Skeletal muscle tissue (tissue), 4 donors: ENCODE measurements around the gene PKD1L1. TPM values are rescaled to one million over a fixed set of nuclear protein-coding genes. Genes with fewer than 3 reads are reported as not detected.
"Not testable (repeated sequence)": the region's sequence is repeated elsewhere in the genome, so short reads cannot be mapped to it uniquely, and the experiment has no call there.

ENCODE experiments used
- H3K27ac ChIP-seq: one replicate; pipeline ENCODE4 v1.7.0; 2013; ENCODE audit warnings: mild to moderate bottlenecking, low read depth, low read length, inconsistent platforms
- H3K27me3 ChIP-seq, 3 donors: one replicate each; pipeline ENCODE4 v1.7.0; 2013; ENCODE audit warnings: low read length in 3 of 3; ENCODE audit not compliant: control insufficient read depth in 3 of 3, insufficient read depth in 3 of 3
- H3K36me3 ChIP-seq, 3 donors: one replicate each; pipeline ENCODE4 v1.7.0; 2013; ENCODE audit warnings: low read length in 3 of 3; ENCODE audit not compliant: control insufficient read depth in 3 of 3, insufficient read depth in 3 of 3
- H3K4me1 ChIP-seq, 3 donors: one replicate each; pipeline ENCODE4 v1.7.0; 2013; ENCODE audit warnings: low read length in 3 of 3, mild to moderate bottlenecking in 3 of 3; ENCODE audit not compliant: control insufficient read depth in 3 of 3, insufficient read depth in 3 of 3
- H3K4me3 ChIP-seq, 3 donors: one replicate each; pipeline ENCODE4 v1.7.0; 2013; ENCODE audit warnings: low read length in 3 of 3
- H3K9ac ChIP-seq, 3 donors: one replicate each; pipeline ENCODE4 v1.7.0; 2013; ENCODE audit warnings: low read length in 3 of 3, mild to moderate bottlenecking in 3 of 3, moderate library complexity in 2 of 3, low read depth in 1 of 3
- H3K9me3 ChIP-seq, 3 donors: one replicate each; pipeline ENCODE4 v1.7.0; 2013; ENCODE audit warnings: low read length in 3 of 3; ENCODE audit not compliant: control insufficient read depth in 3 of 3
- total RNA-seq: library from RNA; depleted of rRNA; stranded (reverse); fragments of >200 nt; gene quantifications from one replicate; pipeline ENCODE4 v1.2.3, GENCODE V29; 2014
- donor health status: Osteomylitis.

The PKD1L1 gene
- total RNA-seq, 1 donor from 2014 or later, result 0.52 TPM

DNA sequence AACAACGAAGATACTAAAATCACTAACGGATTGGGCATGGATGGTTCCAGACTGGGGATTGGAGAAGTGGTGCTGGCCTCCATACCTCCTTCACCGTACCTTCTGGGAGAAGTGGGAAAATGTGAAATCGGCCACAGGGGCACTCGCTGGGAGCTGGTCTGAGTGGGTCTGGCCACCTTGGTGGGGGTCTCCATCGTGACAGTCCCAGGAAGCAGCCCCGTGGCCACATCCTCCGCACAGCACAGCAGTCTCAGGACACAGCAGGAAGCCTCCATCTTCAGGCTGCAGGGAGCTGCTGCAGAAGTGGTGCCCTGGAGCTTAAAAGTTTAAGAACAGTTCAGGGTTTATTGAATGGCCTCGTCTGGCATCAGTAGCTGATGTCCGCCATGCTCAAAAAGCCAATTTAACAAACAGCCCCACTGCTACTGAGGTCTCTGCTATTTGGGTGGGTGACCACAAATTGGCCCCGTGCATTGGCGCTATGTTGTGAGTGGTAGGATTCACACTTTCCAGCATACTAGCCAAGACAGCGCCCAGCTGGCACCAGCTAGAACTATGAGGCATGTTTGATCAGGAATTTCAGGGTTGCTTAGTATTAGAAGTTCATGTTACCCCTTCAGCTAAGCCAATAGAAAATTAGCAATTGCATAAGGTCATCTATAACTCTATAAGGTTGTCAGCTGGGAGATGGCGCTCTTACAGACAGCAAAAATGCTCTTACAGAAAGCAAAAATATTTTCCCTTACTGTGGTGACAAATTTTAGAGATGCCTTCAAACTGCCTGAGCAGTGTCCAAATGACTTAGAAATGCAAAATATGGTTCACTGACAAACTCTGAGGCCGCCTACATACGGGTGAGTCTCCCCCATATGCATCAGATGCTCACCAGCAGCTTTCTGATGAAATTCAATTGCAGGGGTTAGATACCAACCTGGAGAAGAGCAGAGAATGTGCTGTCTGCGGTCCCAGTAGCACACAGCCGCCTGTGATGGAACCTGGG is 17.0 kb downstream of the PKD1L1 start:
- H3K9ac ChIP-seq, result no peak overlapping the region
- no peak overlapping the region for H3K27ac ChIP-seq
- H3K9me3 ChIP-seq, result no peaks in the 10 kb centered on the region
- no peak overlapping the region for H3K4me3 ChIP-seq
- H3K4me1 ChIP-seq, result peaks cover 0 to 19% (median 9%) of the 10 kb centered on the region in 3 donors
- H3K36me3 ChIP-seq, result peaks cover 0 to 7% (median 1%) of the 10 kb centered on the region in 3 donors
- no peaks in the 10 kb centered on the region for H3K27me3 ChIP-seq

DNA sequence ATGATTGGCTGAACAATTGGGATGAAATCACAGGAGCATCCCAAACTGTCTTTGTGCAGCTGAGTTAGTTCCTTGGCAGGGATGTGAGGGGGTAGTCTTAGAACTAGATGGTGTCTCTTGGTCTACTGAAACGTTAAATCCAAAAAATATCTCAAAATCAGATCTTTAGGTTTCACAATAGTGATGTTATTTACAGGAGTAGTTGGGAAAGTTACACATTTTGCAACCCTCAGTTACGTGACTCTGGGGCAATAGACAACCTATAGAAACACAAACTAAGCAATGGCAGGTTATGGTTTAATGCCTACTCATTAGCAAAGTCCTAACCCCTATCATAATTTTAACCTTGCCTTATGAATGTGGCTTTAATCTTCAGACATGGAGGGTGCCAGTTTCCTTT is 24.0 kb downstream of the PKD1L1 start:
- H3K27ac ChIP-seq, result no peak overlapping the region
- H3K9ac ChIP-seq, result no peak overlapping the region
- H3K9me3 ChIP-seq, result no peaks in the 10 kb centered on the region
- peaks cover 0 to 2% (median 0%) of the 10 kb centered on the region in 3 donors for H3K36me3 ChIP-seq
- H3K27me3 ChIP-seq, result no peaks in the 10 kb centered on the region
- no peak overlapping the region for H3K4me3 ChIP-seq
- no peaks in the 10 kb centered on the region for H3K4me1 ChIP-seq

DNA sequence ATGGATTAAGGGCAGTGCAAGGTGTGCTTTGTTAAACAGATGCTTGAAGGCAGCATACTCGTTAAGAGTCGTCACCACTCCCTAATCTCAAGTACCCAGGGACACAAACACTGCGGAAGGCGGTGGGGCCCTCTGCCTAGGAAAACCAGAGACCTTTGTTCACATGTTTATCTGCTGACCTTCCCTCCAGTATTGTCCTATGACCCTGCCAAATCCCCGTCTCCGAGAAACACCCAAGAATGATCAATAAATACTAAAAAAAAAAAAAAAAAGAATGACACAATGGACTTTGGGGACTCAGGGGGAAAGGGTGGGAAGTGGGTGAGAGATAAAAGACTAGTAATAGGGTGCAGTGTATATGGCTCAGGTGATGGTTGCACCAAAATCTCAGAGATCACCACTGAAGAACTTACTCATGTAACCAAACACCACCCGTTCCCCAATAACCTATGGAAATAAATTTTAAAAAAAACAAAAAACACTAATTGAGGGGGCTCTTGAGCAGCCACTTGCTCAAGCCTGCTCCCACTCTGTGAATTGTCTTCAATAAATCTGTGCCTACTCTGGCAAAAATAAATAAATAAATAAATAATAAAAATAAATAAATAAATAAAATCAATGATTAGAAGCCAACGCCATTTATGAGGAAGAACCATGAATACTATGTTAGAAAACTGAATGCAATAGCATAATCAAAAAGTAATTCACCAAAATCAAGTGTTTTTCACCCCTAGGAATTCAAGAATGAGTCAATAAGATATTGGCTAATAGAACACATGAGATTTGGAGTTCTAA is 25.0 kb downstream of the PKD1L1 start:
- not testable (repeated sequence) for H3K36me3 ChIP-seq, H3K9ac ChIP-seq, H3K27me3 ChIP-seq, H3K9me3 ChIP-seq, H3K4me1 ChIP-seq, H3K4me3 ChIP-seq, H3K27ac ChIP-seq

DNA sequence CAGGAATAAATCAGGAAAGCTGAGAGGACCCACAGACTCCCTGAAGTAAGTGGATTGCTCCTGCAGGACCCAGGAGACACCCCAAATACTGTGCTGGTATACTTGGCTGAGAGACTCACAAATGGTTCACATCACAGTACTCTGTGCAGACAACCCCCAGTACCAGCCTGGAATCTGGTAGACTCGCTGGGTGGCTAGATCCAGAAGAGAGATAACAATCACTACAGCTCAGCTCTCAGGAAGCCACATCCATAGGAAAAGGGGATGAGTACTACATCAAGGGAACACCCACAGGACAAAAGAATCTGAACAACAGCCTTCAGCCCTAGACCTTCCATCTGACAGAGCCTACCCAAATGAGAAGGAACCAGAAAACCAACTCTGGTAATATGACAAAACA is 31.8 kb downstream of the PKD1L1 start:
- H3K27me3 ChIP-seq, H3K4me3 ChIP-seq, H3K36me3 ChIP-seq, H3K9ac ChIP-seq, H3K27ac ChIP-seq, H3K9me3 ChIP-seq, H3K4me1 ChIP-seq: not testable (repeated sequence)

DNA sequence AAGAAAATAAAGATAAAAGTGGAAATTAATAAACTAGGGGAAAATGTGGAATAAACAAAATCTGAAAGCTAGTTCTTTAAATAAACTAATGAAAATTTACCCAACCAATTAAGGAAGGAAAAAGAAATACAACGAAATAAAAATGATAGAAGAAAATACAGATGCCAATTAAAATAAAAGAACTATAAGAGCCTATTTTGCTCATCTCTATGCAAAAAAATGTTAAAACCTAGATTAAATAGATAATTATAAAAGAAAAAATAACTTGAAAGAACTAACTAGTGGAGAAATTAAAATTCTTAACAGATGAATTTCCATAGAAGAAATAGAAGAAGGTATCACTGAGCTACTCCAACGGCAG is 32.7 kb downstream of the PKD1L1 start:
- no peak overlapping the region for H3K27ac ChIP-seq

DNA sequence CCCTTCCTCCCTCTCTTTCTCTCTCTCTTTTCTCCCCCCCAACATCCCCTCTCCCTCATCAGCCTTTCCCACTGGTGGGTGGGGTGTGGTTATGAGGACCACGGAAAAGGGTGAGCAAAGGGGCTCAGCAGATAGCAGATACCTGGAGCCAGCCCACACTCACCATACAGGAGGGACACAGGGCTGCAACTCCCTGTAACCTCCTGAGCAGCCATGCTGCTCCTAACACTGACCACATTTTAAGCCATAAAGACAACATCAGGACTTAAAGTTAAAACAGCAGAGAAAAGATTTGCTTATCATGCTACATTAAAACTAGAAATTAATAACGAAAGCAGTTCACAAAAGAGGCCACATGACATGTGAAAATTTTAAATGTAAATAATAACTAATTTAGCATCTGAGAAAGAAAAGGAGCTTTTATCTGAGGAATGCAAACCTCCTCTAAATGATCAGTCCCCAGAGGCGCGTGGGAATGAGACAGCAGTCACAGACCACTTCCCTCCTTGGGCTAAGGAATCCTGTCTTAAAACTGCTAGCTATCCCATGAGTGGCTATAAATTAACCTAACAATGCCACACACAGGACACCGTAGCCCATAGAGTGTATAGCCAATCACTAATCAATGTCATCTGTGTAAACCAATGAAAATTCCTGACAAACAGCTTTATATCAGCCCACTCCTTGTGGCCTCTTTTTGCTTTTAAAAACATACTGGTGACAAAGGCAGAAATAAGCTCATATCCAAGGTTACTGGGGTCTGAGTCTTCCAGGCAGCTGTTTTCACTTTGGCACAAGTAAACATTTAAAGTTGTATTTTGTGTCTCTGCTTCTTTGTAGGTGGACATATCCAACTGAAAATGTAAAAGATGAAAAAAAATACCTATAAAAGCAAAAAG is 33.3 kb downstream of the PKD1L1 start:
- Histone ChIP-seq H3K4me1 (no peaks in the 10 kb centered on the region), H3K36me3 (no peaks in the 10 kb centered on the region), H3K27ac (no peak overlapping the region), H3K9ac (no peak overlapping the region), H3K27me3 (no peaks in the 10 kb centered on the region), H3K4me3 (no peak overlapping the region), H3K9me3 (no peaks in the 10 kb centered on the region)

More for the DNA sequence above, 32.7 kb downstream of the PKD1L1 start:
- Histone ChIP-seq H3K4me3 (no peak overlapping the region), H3K27me3 (no peaks in the 10 kb centered on the region), H3K4me1 (no peaks in the 10 kb centered on the region), H3K36me3 (no peaks in the 10 kb centered on the region), H3K9me3 (no peaks in the 10 kb centered on the region), H3K9ac (no peak overlapping the region)

DNA sequence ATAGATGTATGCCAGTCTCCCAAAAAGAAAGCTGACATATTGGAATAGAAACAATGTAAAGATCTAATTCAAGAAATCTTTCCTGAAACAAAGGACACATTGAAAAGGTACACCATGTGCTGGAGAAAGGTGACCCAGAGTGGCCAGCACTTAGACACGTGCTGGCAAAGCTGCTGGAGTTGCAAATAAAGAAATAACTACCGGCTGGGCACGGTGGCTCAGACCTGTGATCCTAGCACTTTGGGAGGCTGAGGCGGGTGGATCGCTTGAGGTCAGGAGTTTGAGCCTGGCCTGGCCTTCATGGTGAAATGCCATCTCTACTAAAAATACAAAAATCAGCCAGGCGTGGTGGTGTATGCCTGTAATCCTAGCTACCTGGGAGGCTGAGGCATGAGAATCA is 35.9 kb downstream of the PKD1L1 start:
- H3K27me3 ChIP-seq, result no peaks in the 10 kb centered on the region
- H3K4me3 ChIP-seq, result no peak overlapping the region
- no peaks in the 10 kb centered on the region for H3K9me3 ChIP-seq
- H3K4me1 ChIP-seq, result no peaks in the 10 kb centered on the region
- no peak overlapping the region for H3K27ac ChIP-seq
- no peaks in the 10 kb centered on the region for H3K36me3 ChIP-seq
- H3K9ac ChIP-seq, result no peak overlapping the region

DNA sequence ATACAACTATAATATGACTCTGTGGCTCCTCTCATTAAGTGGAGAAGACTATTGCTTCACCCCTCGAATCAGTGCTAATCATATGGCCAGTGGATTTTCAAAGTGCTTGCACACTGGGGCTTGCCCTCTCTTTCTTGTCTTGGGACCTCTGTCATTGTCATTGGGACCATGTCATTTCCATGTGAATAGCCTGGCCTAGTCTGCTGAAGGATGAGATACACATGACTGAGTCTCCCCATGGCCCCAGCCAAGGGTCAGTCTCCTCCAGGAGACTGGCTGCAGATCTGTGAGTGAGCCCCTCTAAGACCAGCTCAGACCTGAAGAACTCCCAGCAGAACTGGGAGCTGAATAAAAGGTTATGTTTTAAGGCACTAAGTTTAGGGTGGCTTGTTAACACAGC is 39.5 kb downstream of the PKD1L1 start:
- H3K9ac ChIP-seq, result no peak overlapping the region
- no peaks in the 10 kb centered on the region for H3K36me3 ChIP-seq
- H3K27me3 ChIP-seq, result no peaks in the 10 kb centered on the region
- H3K27ac ChIP-seq, result no peak overlapping the region
- no peaks in the 10 kb centered on the region for H3K9me3 ChIP-seq
- H3K4me1 ChIP-seq, result no peaks in the 10 kb centered on the region
- H3K4me3 ChIP-seq, result no peak overlapping the region

DNA sequence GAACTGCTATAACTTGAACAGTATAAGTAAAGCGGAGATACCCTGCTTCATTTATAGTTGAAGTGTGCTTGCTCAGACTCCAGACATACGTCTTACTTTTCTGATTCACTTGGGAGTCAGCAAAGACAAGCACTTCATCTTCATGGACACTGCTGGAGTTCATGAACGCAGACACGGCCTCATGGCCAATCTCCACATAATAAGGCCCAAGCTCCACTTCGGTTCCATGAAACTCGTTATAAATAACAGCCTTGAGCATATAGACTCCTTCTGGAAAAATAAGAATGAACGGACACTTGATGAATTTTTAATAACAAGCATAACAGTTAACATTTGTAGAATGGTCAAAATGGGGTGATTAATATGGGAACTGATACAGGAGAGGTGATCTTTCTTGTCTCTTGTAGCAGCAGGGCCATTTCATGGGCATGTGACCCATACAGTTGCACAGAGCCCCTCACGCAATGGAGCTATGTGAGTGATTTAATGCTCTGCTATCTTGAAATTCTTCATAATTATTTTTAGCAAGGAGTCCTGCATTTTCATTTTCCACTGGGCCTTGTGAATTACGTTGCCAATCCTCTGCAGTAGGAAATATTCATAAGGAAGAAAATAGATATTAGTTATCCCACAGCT is 40.2 kb downstream of the PKD1L1 start:
- H3K27me3 ChIP-seq, result no peaks in the 10 kb centered on the region
- no peak overlapping the region for H3K9ac ChIP-seq
- no peaks in the 10 kb centered on the region for H3K9me3 ChIP-seq
- H3K4me3 ChIP-seq, result no peak overlapping the region
- no peaks in the 10 kb centered on the region for H3K36me3 ChIP-seq
- no peak overlapping the region for H3K27ac ChIP-seq
- no peaks in the 10 kb centered on the region for H3K4me1 ChIP-seq
